ELF-1 (cell line): Measurements from ENCODE around the gene DRD3.

Experiments
- DNase-seq: peaks from one replicate; pipeline ENCODE4 v3.0.0-alpha.2; 2016; ENCODE audit warnings: low read depth, low spot score

DRD3 gene

GRCh38 chr3:114178770-114179368 lies at the start of gene DRD3:
TSS of gene DRD3 (minus strand) at chr3:114179052. CDS start at chr3:114171992, 7,060 bp downstream.
- DNase-seq, result peak; percentile 60

GRCh38 chr3:114227076-114227475 lies 48.2 kb upstream of the DRD3 start:
- no peak for DNase-seq

- no peak for DNase-seq
These were observed 47.5 kb upstream of the DRD3 start for GRCh38 chr3:114226313-114226712.

GRCh38 chr3:114223143-114223542 lies 44.3 kb upstream of the DRD3 start:
- no peak for DNase-seq

GRCh38 chr3:114221881-114222264 lies 43.0 kb upstream of the DRD3 start:
- no peak for DNase-seq

- DNase-seq, result no peak
These were observed 42.5 kb upstream of the DRD3 start for GRCh38 chr3:114221165-114221880.

GRCh38 chr3:114219741-114220140 lies 40.9 kb upstream of the DRD3 start:
- no peak for DNase-seq

- no peak for DNase-seq
These were observed 39.8 kb upstream of the DRD3 start for GRCh38 chr3:114218578-114219185.

- no peak for DNase-seq
These were observed 39.2 kb upstream of the DRD3 start for GRCh38 chr3:114218006-114218405.

GRCh38 chr3:114217266-114217665 lies 38.4 kb upstream of the DRD3 start:
- no peak for DNase-seq

- DNase-seq, result no peak
These were observed 37.5 kb upstream of the DRD3 start for GRCh38 chr3:114216186-114216970.

GRCh38 chr3:114214542-114215341 lies 35.9 kb upstream of the DRD3 start:
- DNase-seq, result peak; percentile 14

GRCh38 chr3:114213627-114214541 lies 35.0 kb upstream of the DRD3 start:
- peak; percentile 36 for DNase-seq

- no peak for DNase-seq
These were observed 34.4 kb upstream of the DRD3 start for GRCh38 chr3:114213292-114213626.

- DNase-seq, result no peak
These were observed 33.8 kb upstream of the DRD3 start for GRCh38 chr3:114212646-114213045.

- no peak for DNase-seq
These were observed 28.9 kb upstream of the DRD3 start for GRCh38 chr3:114207768-114208167.

GRCh38 chr3:114206342-114206741 lies 27.5 kb upstream of the DRD3 start:
- no peak for DNase-seq

- no peak for DNase-seq
These were observed 26.7 kb upstream of the DRD3 start for GRCh38 chr3:114205541-114205940.

GRCh38 chr3:114194750-114195149 lies 15.9 kb upstream of the DRD3 start:
- DNase-seq, result no peak

GRCh38 chr3:114192136-114192535 lies 13.3 kb upstream of the DRD3 start:
- DNase-seq, result no peak
